HCT116 (cell line): ENCODE data around the gene HNRNPU. TPM values are rescaled to one million over a fixed set of nuclear protein-coding genes. Genes with fewer than 3 reads are reported as not detected.

Experiments used
- ATAC-seq: fragments of 200-7000 bp; cut with Tn5 transposase; 2 replicates; pipeline ENCODE4 v1.9.1; 2020; ENCODE audit warnings: mild to moderate bottlenecking, moderate library complexity
- BruUV-seq: library from RNA; stranded (reverse); fragments of 400-500 nt; replicated peaks from 2 replicates; lab custom pipeline; 2021; lab: Mats Ljungman, UMichigan
- CTCF ChIA-PET: fragments of 300-600 bp; sonication (Branson Sonifier 250); formaldehyde crosslinking; loops from one replicate; lab custom pipeline; 2021; ENCODE audit warnings: antibody characterized with exemption; lab: Charles Lee
- POLR2A ChIA-PET: fragments of 300-600, 350-600 bp; sonication (Branson Sonifier 250); formaldehyde crosslinking; loops from one replicate; lab custom pipeline; 2021; ENCODE audit warnings: antibody characterized with exemption; lab: Charles Lee
- RAD21 ChIA-PET, 2 experiments: fragments of 300-600 bp; sonication (Branson Sonifier 250); formaldehyde crosslinking; loops; one replicate each; lab custom pipeline; 2023; ENCODE audit warnings: low total read pairs in 2 of 2; ENCODE audit not compliant: uncharacterized antibody in 2 of 2, unreplicated experiment in 2 of 2, low non-redundant PET in 1 of 2; lab: Charles Lee
- DNase-seq: peaks from one replicate; pipeline ENCODE4 v3.0.0-alpha.2; 2010; ENCODE audit warnings: low read depth, low spot score
- H2AFZ ChIP-seq: fragments of 200-600 bp; shearing (Covaris generic), sonication (generic); 2 replicates; pipeline ENCODE4 v1.6.1; 2017; ENCODE audit warnings: low read depth, mixed run types, mixed read lengths, antibody characterized with exemption, low read length; ENCODE audit not compliant: poor library complexity, severe bottlenecking
- H3K27ac ChIP-seq: 2 replicates; pipeline ENCODE4 v1.5.1; 2012; ENCODE audit warnings: low read depth, low read length
- H3K27me3 ChIP-seq: fragments of 200-600 bp; sonication (generic); 2 replicates; pipeline ENCODE4 v1.6.1; 2016; ENCODE audit warnings: mixed run types, low read length, mixed read lengths; ENCODE audit not compliant: insufficient read depth
- H3K36me3 ChIP-seq, 2 experiments: fragments of 200-500 bp in 1 of 2; fragments of 200-600 bp in 1 of 2; sonication (Bioruptor generic) in 1 of 2; sonication (generic) in 1 of 2; 2 replicates each; pipeline versions ENCODE4 v1.5.1 to v1.6.1; 2014 to 2016; ENCODE audit warnings: low read length in 2 of 2, inconsistent platforms in 1 of 2, mixed read lengths in 1 of 2, mixed run types in 1 of 2; ENCODE audit not compliant: insufficient read depth in 2 of 2, control insufficient read depth in 1 of 2
- H3K4me1 ChIP-seq, 2 experiments: fragments of 200-600 bp in 1 of 2; sonication (generic) in 1 of 2; 2 replicates each; pipeline versions ENCODE4 v1.5.1 to v1.6.1; 2012 to 2017; ENCODE audit warnings: low read length in 2 of 2, inconsistent platforms in 1 of 2, mild to moderate bottlenecking in 1 of 2, mixed read lengths in 1 of 2, mixed run types in 1 of 2, moderate library complexity in 1 of 2; ENCODE audit not compliant: insufficient read depth in 2 of 2, control insufficient read depth in 1 of 2
- H3K4me2 ChIP-seq: fragments of 200-600 bp; sonication (generic); 2 replicates; pipeline ENCODE4 v1.6.1; 2017; ENCODE audit warnings: mixed run types, low read length, mixed read lengths
- H3K4me3 ChIP-seq, 2 experiments: fragments of 200-600 bp in 1 of 2; sonication (generic) in 1 of 2; replicated peaks in 1 of 2; 2 replicates each; pipeline ENCODE4 v1.5.1; 2011 to 2016; ENCODE audit warnings: low read length in 2 of 2, control low read depth in 1 of 2, low read depth in 1 of 2, mild to moderate bottlenecking in 1 of 2, mixed read lengths in 1 of 2, mixed run types in 1 of 2
- H3K79me2 ChIP-seq: fragments of 200-600 bp; sonication (generic); 2 replicates; pipeline ENCODE4 v1.6.1; 2017; ENCODE audit warnings: mild to moderate bottlenecking, mixed run types, low read length, moderate library complexity, mixed read lengths; ENCODE audit not compliant: insufficient read depth
- H3K9ac ChIP-seq: fragments of 200-600 bp; sonication (generic); 2 replicates; pipeline ENCODE4 v1.6.1; 2016; ENCODE audit warnings: low read length, mixed read lengths
- H3K9me2 ChIP-seq: fragments of 200-600 bp; sonication (generic), shearing (Covaris generic); 2 replicates; pipeline ENCODE4 v1.6.1; 2017; ENCODE audit warnings: mixed run types, mild to moderate bottlenecking, moderate library complexity; ENCODE audit not compliant: insufficient read depth
- H3K9me3 ChIP-seq, 2 experiments: fragments of 200-500 bp in 1 of 2; fragments of 200-600 bp in 1 of 2; sonication (Bioruptor generic) in 1 of 2; sonication (generic) in 1 of 2; 2 replicates each; pipeline ENCODE4 v1.6.1; 2014 to 2017; ENCODE audit warnings: low read length in 2 of 2, mixed read lengths in 2 of 2, inconsistent platforms in 1 of 2, low read depth in 1 of 2, mild to moderate bottlenecking in 1 of 2, mixed run types in 1 of 2, moderate library complexity in 1 of 2; ENCODE audit not compliant: control insufficient read depth in 1 of 2, insufficient read depth in 1 of 2
- H4K20me1 ChIP-seq: fragments of 200-600 bp; sonication (generic), shearing (Covaris generic); 2 replicates; pipeline ENCODE4 v1.6.1; 2017; ENCODE audit warnings: mixed run types, mild to moderate bottlenecking, moderate library complexity; ENCODE audit not compliant: insufficient read depth
- CBX3 ChIP-seq: IDR thresholded peaks from 2 replicates; pipeline ENCODE4 v1.6.1; 2012; ENCODE audit warnings: low read depth
- CEBPB ChIP-seq: IDR thresholded peaks from 2 replicates; pipeline ENCODE4 v1.6.1; 2012; ENCODE audit warnings: low read depth
- EGR1 ChIP-seq: IDR thresholded peaks from 2 replicates; pipeline ENCODE4 v1.6.1; 2012; ENCODE audit warnings: low read depth
- EZH2phosphoT487 ChIP-seq: fragments of 200-600 bp; IDR thresholded peaks from 2 replicates; pipeline ENCODE4 v1.6.1; 2018; ENCODE audit warnings: antibody characterized with exemption, borderline replicate concordance
- FOSL1 ChIP-seq: IDR thresholded peaks from 2 replicates; pipeline ENCODE4 v1.6.1; 2012; ENCODE audit warnings: low read depth
- JUND ChIP-seq: IDR thresholded peaks from 2 replicates; pipeline ENCODE4 v1.6.1; 2012
- POLR2A ChIP-seq: IDR thresholded peaks from 2 replicates; pipeline ENCODE4 v1.7.0; 2011; ENCODE audit warnings: borderline replicate concordance; ENCODE audit not compliant: insufficient read depth, insufficient read length; ENCODE audit errors: extremely low read depth
- POLR2AphosphoS5 ChIP-seq: IDR thresholded peaks from 2 replicates; pipeline ENCODE4 v1.6.1; 2011; ENCODE audit warnings: mild to moderate bottlenecking, low read depth, low read length, moderate library complexity
- SP1 ChIP-seq: IDR thresholded peaks from 2 replicates; pipeline ENCODE4 v1.6.1; 2012; ENCODE audit warnings: low read depth
- TCF7L2 ChIP-seq: IDR thresholded peaks from 2 replicates; pipeline ENCODE4 v1.7.0; 2011; ENCODE audit warnings: borderline replicate concordance, inconsistent platforms; ENCODE audit not compliant: insufficient read depth, insufficient read length; ENCODE audit errors: extremely low read depth
- intact Hi-C: fragments of 100-400 bp; cut with micrococcal nuclease; formaldehyde crosslinking; loops from 2 replicates; pipeline ENCODE4 v1.10.0; 2022
- total RNA-seq: library from RNA; stranded (reverse); gene quantifications from one replicate; pipeline ENCODE4 v1.2.1, GENCODE V29; 2021; ENCODE audit not compliant: unreplicated experiment
- TF ChIP-seq, protein P1 (sequence below): IDR thresholded peaks from 2 replicates; pipeline ENCODE4 v1.6.1; 2012; ENCODE audit warnings: low read depth

The HNRNPU gene
- total RNA-seq, 1 experiment from 2014 or later = 424 TPM

DNA sequence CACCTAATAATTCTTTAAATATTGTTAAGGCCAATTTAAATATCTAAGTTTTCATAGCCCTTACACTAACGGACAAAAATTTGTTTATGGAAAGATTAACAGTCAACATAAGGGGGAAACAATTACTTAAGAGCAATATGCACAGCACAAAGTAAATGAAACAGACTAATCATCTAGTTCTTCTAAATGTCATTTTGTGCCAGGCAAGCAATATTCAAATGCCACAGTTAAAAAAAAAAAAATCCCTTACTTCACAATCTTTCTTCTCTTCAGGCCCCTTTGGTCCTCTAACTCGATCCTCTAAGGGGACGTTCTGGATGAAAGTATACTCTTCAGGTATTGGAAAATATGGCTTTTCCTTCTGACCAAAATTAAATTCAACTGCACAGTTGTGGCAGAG lies 6.6 kb downstream of the HNRNPU start:
- Histone ChIP-seq H3K36me3 (peaks cover 91 to 98% of the 10 kb centered on the region in 2 experiments), H3K4me3 (no peak overlapping the region), H3K9me3 (no peaks in the 10 kb centered on the region), H3K4me1 (peaks cover 11 to 16% of the 10 kb centered on the region in 2 experiments; a peak in 3 of 4 replicates), H3K27me3 (no peaks in the 10 kb centered on the region), H3K9ac (no peak overlapping the region), H3K9me2 (no peaks in the 10 kb centered on the region), H3K4me2 (no peak overlapping the region), H3K79me2 (peaks cover 100% of the 10 kb centered on the region), H4K20me1 (peaks cover 90% of the 10 kb centered on the region), H3K27ac (no peak overlapping the region), H2AFZ (no peak overlapping the region)
- ATAC-seq = no peak
- no TSS peak for BruUV-seq
- no peak for DNase-seq
- POLR2A ChIA-PET = no interaction called here
- TF ChIP-seq EGR1 = no peak
- TF ChIP-seq FOSL1 = no peak
- no peak for TF ChIP-seq TCF7L2
- TF ChIP-seq CEBPB = no peak
- TF ChIP-seq POLR2A = no peak
- TF ChIP-seq SP1 = no peak
- no peak for TF ChIP-seq POLR2AphosphoS5
- TF ChIP-seq EZH2phosphoT487 = no peak
- no peak for TF ChIP-seq CBX3
- TF ChIP-seq, protein P1, sequence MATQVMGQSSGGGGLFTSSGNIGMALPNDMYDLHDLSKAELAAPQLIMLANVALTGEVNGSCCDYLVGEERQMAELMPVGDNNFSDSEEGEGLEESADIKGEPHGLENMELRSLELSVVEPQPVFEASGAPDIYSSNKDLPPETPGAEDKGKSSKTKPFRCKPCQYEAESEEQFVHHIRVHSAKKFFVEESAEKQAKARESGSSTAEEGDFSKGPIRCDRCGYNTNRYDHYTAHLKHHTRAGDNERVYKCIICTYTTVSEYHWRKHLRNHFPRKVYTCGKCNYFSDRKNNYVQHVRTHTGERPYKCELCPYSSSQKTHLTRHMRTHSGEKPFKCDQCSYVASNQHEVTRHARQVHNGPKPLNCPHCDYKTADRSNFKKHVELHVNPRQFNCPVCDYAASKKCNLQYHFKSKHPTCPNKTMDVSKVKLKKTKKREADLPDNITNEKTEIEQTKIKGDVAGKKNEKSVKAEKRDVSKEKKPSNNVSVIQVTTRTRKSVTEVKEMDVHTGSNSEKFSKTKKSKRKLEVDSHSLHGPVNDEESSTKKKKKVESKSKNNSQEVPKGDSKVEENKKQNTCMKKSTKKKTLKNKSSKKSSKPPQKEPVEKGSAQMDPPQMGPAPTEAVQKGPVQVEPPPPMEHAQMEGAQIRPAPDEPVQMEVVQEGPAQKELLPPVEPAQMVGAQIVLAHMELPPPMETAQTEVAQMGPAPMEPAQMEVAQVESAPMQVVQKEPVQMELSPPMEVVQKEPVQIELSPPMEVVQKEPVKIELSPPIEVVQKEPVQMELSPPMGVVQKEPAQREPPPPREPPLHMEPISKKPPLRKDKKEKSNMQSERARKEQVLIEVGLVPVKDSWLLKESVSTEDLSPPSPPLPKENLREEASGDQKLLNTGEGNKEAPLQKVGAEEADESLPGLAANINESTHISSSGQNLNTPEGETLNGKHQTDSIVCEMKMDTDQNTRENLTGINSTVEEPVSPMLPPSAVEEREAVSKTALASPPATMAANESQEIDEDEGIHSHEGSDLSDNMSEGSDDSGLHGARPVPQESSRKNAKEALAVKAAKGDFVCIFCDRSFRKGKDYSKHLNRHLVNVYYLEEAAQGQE = no peak
- TF ChIP-seq JUND = no peak
- RAD21 ChIA-PET = no interaction called here
- CTCF ChIA-PET = no interaction called here
- intact Hi-C loops = no loop called here
